WTC11 (cell line): ENCODE results near the gene SMAD7. TPM values are rescaled to one million over a fixed set of nuclear protein-coding genes. Genes with fewer than 3 reads are reported as not detected.

Experiments
- ATAC-seq: fragments of 200-7000 bp; cut with Tn5 transposase; 2 replicates; pipeline ENCODE4 v1.10.0; 2021; ENCODE audit warnings: mild to moderate bottlenecking, moderate library complexity
- CTCF ChIA-PET: fragments of 300-600 bp; sonication (Branson Sonifier 250); formaldehyde crosslinking; loops from one replicate; lab custom pipeline; 2021; ENCODE audit warnings: antibody characterized with exemption; lab: Charles Lee
- POLR2A ChIA-PET: fragments of 350-600 bp; sonication (Branson Sonifier 250); formaldehyde crosslinking; loops from one replicate; lab custom pipeline; 2021; ENCODE audit warnings: antibody characterized with exemption; lab: Charles Lee
- DNase-seq: peaks from one replicate; pipeline ENCODE4 v3.0.0; 2021; ENCODE audit warnings: low spot score
- H3K27ac Mint-ChIP-seq: 2 replicates; pipeline ENCODE4 v1.8.0; 2021; ENCODE audit warnings: mixed read lengths
- H3K27me3 Mint-ChIP-seq: 2 replicates; pipeline ENCODE4 v1.8.0; 2021; ENCODE audit warnings: low read depth, mild to moderate bottlenecking, moderate library complexity, mixed read lengths
- H3K36me3 Mint-ChIP-seq: 2 replicates; pipeline ENCODE4 v1.8.0; 2021; ENCODE audit warnings: mixed read lengths
- H3K4me1 Mint-ChIP-seq: 2 replicates; pipeline ENCODE4 v1.8.0; 2022; ENCODE audit warnings: mixed read lengths
- H3K4me3 Mint-ChIP-seq: 2 replicates; pipeline ENCODE4 v1.8.0; 2021; ENCODE audit warnings: mild to moderate bottlenecking, moderate library complexity, mixed read lengths
- H3K9me3 Mint-ChIP-seq: 2 replicates; pipeline ENCODE4 v1.8.0; 2021; ENCODE audit warnings: mixed read lengths
- ATF1 ChIP-seq: sonication (generic); formaldehyde crosslinking; IDR thresholded peaks from 2 replicates; pipeline ENCODE4 v1.8.1; 2023; ENCODE audit warnings: mild to moderate bottlenecking, moderate library complexity, missing genetic modification reagents
- CBFB ChIP-seq: sonication (generic); formaldehyde crosslinking; IDR thresholded peaks from 2 replicates; pipeline ENCODE4 v1.8.1; 2022; ENCODE audit warnings: mild to moderate bottlenecking, low read depth, missing genetic modification reagents
- EMX1 ChIP-seq: fragments of 250-450 bp; sonication (Bioruptor Pico); IDR thresholded peaks from 2 replicates; pipeline ENCODE4 v1.8.0; 2021; ENCODE audit warnings: mild to moderate bottlenecking
- FOXJ3 ChIP-seq: sonication (generic); formaldehyde crosslinking; IDR thresholded peaks from 2 replicates; pipeline ENCODE4 v1.9.0; 2021; ENCODE audit warnings: missing genetic modification reagents, mild to moderate bottlenecking, borderline replicate concordance
- HMGA2 ChIP-seq: fragments of 250-450 bp; sonication (Bioruptor Pico); IDR thresholded peaks from 2 replicates; pipeline ENCODE4 v1.4.0; 2021; ENCODE audit warnings: mild to moderate bottlenecking, moderate library complexity
- IRF2 ChIP-seq: sonication (generic); formaldehyde crosslinking; IDR thresholded peaks from 2 replicates; pipeline ENCODE4 v1.8.0; 2022; ENCODE audit warnings: low read depth, missing genetic modification reagents, borderline replicate concordance
- KAT7 ChIP-seq: sonication (generic); formaldehyde crosslinking; IDR thresholded peaks from 2 replicates; pipeline ENCODE4 v1.8.1; 2023; ENCODE audit warnings: missing genetic modification reagents, mild to moderate bottlenecking, borderline replicate concordance
- PRRX2 ChIP-seq: fragments of 250-450 bp; sonication (Bioruptor Pico); IDR thresholded peaks from 2 replicates; pipeline ENCODE4 v1.8.0; 2021; ENCODE audit warnings: mild to moderate bottlenecking
- TCF7 ChIP-seq: sonication (generic); formaldehyde crosslinking; IDR thresholded peaks from 2 replicates; pipeline ENCODE4 v1.8.0; 2022; ENCODE audit warnings: mild to moderate bottlenecking, low read depth, missing genetic modification reagents, moderate library complexity
- TEAD1 ChIP-seq: sonication (generic); formaldehyde crosslinking; IDR thresholded peaks from 2 replicates; pipeline ENCODE4 v1.8.0; 2022; ENCODE audit warnings: mild to moderate bottlenecking, missing genetic modification reagents
- TP53 ChIP-seq: sonication (generic); formaldehyde crosslinking; IDR thresholded peaks from 2 replicates; pipeline ENCODE4 v1.8.1; 2023; ENCODE audit warnings: mild to moderate bottlenecking, missing genetic modification reagents
- ZNF671 ChIP-seq: fragments of 250-450 bp; sonication (Bioruptor Pico); IDR thresholded peaks from 2 replicates; pipeline ENCODE4 v1.8.0; 2021; ENCODE audit warnings: mild to moderate bottlenecking
- total RNA-seq: library from RNA; stranded (reverse); gene quantifications from 3 replicates; pipeline ENCODE4 v1.2.3, GENCODE V29; 2021
- TF ChIP-seq, protein P1 (sequence below): sonication (generic); formaldehyde crosslinking; IDR thresholded peaks from 2 replicates; pipeline ENCODE4 v1.8.1; 2023; ENCODE audit warnings: mild to moderate bottlenecking, missing genetic modification reagents, borderline replicate concordance
- TF ChIP-seq, protein P2 (sequence below): sonication (generic); formaldehyde crosslinking; IDR thresholded peaks from 2 replicates; pipeline ENCODE4 v1.8.0; 2023; ENCODE audit warnings: missing genetic modification reagents
- TF ChIP-seq, protein P3 (sequence below): sonication (generic); formaldehyde crosslinking; IDR thresholded peaks from 2 replicates; pipeline ENCODE4 v1.8.1; 2023; ENCODE audit warnings: mild to moderate bottlenecking, moderate library complexity, missing genetic modification reagents
- TF ChIP-seq, protein P4 (sequence below): sonication (generic); formaldehyde crosslinking; IDR thresholded peaks from 2 replicates; pipeline ENCODE4 v1.8.0; 2023; ENCODE audit warnings: mild to moderate bottlenecking, missing genetic modification reagents
- TF ChIP-seq, protein P5 (sequence below): sonication (generic); formaldehyde crosslinking; IDR thresholded peaks from 2 replicates; pipeline ENCODE4 v1.8.0; 2022; ENCODE audit warnings: mild to moderate bottlenecking, missing genetic modification reagents
- TF ChIP-seq, protein P6 (sequence below): sonication (generic); formaldehyde crosslinking; IDR thresholded peaks from 2 replicates; pipeline ENCODE4 v1.8.0; 2022; ENCODE audit warnings: mild to moderate bottlenecking, missing genetic modification reagents
- TF ChIP-seq, protein P7 (sequence below): fragments of 250-450 bp; sonication (Bioruptor Pico); IDR thresholded peaks from 2 replicates; pipeline ENCODE4 v1.9.0; 2021; ENCODE audit warnings: mild to moderate bottlenecking

SMAD7 gene
- total RNA-seq, 1 experiment from 2014 or later = 44.7 TPM

DNA sequence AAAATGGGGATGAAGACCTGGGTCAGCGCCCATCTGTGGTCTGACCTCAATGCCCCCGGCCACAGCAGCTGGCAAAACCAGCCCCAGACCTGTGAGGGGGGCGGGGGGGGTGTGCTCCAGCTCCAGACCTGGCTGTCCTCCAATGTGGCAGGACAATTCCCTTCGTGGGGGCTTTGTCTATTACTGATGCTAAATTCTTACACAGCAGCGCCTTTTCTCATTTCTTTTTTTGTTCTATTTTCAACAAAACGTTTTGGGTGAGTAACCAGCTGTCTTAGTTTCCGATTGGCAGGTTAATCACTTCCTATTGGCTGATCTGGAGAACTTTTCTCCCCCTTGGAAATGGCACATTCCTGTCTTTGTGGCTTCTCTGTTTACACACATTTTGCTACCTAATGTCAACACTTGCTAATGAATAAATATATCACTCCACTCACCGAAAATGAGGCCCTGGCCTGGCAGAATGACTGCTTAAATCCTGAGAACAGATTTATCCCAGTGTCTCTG lies 4.4 kb downstream of the SMAD7 start:
- no peaks in the 10 kb centered on the region for H3K9me3 Mint-ChIP-seq
- DNase-seq = no peak
- H3K27me3 Mint-ChIP-seq = no peaks in the 10 kb centered on the region; the same call in 1 of the 2 replicates
- TF ChIP-seq IRF2 (CRISPR knock-in tag) = no peak
- TF ChIP-seq, protein P1, sequence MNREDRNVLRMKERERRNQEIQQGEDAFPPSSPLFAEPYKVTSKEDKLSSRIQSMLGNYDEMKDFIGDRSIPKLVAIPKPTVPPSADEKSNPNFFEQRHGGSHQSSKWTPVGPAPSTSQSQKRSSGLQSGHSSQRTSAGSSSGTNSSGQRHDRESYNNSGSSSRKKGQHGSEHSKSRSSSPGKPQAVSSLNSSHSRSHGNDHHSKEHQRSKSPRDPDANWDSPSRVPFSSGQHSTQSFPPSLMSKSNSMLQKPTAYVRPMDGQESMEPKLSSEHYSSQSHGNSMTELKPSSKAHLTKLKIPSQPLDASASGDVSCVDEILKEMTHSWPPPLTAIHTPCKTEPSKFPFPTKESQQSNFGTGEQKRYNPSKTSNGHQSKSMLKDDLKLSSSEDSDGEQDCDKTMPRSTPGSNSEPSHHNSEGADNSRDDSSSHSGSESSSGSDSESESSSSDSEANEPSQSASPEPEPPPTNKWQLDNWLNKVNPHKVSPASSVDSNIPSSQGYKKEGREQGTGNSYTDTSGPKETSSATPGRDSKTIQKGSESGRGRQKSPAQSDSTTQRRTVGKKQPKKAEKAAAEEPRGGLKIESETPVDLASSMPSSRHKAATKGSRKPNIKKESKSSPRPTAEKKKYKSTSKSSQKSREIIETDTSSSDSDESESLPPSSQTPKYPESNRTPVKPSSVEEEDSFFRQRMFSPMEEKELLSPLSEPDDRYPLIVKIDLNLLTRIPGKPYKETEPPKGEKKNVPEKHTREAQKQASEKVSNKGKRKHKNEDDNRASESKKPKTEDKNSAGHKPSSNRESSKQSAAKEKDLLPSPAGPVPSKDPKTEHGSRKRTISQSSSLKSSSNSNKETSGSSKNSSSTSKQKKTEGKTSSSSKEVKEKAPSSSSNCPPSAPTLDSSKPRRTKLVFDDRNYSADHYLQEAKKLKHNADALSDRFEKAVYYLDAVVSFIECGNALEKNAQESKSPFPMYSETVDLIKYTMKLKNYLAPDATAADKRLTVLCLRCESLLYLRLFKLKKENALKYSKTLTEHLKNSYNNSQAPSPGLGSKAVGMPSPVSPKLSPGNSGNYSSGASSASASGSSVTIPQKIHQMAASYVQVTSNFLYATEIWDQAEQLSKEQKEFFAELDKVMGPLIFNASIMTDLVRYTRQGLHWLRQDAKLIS (CRISPR knock-in tag) = no peak
- no peak for TF ChIP-seq ZNF671 (CRISPR knock-in tag)
- TF ChIP-seq, protein P2, sequence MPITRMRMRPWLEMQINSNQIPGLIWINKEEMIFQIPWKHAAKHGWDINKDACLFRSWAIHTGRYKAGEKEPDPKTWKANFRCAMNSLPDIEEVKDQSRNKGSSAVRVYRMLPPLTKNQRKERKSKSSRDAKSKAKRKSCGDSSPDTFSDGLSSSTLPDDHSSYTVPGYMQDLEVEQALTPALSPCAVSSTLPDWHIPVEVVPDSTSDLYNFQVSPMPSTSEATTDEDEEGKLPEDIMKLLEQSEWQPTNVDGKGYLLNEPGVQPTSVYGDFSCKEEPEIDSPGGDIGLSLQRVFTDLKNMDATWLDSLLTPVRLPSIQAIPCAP = no peak
- TF ChIP-seq, protein P3, sequence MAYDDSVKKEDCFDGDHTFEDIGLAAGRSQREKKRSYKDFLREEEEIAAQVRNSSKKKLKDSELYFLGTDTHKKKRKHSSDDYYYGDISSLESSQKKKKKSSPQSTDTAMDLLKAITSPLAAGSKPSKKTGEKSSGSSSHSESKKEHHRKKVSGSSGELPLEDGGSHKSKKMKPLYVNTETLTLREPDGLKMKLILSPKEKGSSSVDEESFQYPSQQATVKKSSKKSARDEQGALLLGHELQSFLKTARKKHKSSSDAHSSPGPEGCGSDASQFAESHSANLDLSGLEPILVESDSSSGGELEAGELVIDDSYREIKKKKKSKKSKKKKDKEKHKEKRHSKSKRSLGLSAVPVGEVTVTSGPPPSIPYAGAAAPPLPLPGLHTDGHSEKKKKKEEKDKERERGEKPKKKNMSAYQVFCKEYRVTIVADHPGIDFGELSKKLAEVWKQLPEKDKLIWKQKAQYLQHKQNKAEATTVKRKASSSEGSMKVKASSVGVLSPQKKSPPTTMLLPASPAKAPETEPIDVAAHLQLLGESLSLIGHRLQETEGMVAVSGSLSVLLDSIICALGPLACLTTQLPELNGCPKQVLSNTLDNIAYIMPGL (CRISPR knock-in tag) = no peak
- TF ChIP-seq, protein P4, sequence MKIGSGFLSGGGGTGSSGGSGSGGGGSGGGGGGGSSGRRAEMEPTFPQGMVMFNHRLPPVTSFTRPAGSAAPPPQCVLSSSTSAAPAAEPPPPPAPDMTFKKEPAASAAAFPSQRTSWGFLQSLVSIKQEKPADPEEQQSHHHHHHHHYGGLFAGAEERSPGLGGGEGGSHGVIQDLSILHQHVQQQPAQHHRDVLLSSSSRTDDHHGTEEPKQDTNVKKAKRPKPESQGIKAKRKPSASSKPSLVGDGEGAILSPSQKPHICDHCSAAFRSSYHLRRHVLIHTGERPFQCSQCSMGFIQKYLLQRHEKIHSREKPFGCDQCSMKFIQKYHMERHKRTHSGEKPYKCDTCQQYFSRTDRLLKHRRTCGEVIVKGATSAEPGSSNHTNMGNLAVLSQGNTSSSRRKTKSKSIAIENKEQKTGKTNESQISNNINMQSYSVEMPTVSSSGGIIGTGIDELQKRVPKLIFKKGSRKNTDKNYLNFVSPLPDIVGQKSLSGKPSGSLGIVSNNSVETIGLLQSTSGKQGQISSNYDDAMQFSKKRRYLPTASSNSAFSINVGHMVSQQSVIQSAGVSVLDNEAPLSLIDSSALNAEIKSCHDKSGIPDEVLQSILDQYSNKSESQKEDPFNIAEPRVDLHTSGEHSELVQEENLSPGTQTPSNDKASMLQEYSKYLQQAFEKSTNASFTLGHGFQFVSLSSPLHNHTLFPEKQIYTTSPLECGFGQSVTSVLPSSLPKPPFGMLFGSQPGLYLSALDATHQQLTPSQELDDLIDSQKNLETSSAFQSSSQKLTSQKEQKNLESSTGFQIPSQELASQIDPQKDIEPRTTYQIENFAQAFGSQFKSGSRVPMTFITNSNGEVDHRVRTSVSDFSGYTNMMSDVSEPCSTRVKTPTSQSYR (CRISPR knock-in tag) = no peak
- TF ChIP-seq, all 79 proteins: peak for 0
- no peak for ATAC-seq
- peaks cover 52% of the 10 kb centered on the region for H3K36me3 Mint-ChIP-seq
- ChIA-PET CTCF (interaction anchor here (1.8 kb wide), 1 partner anchor 9 kb away, joined by 4 read pairs; no protein-coding TSS in a partner anchor), POLR2A (interaction anchor here (0.7 kb wide), 1 partner anchor 250 kb away, joined by 3 read pairs; no protein-coding TSS in a partner anchor)
- peak overlapping the region; percentile 97 for H3K4me3 Mint-ChIP-seq
- H3K27ac Mint-ChIP-seq = no peak overlapping the region
- peaks cover 70% of the 10 kb centered on the region for H3K4me1 Mint-ChIP-seq

DNA sequence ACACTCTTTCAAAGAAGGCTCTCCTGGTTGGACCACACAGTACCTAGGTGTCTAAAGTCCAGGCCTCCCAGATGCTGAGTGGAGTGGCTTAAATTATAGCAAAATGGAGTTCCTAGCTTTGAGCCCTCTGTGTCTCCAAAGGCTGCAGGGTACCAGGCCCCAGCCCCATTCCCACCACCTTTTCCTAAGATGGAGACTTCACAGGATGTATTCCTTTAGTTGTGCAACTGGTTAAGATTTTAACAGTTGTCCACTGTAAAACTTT lies 4.9 kb downstream of the SMAD7 start:
- TF ChIP-seq TCF7 (CRISPR knock-in tag) (no peak), CBFB (CRISPR knock-in tag) (no peak), FOXJ3 (CRISPR knock-in tag) (no peak), HMGA2 (no peak), KAT7 (CRISPR knock-in tag) (no peak), EMX1 (no peak), PRRX2 (CRISPR knock-in tag) (no peak), TEAD1 (CRISPR knock-in tag) (no peak), TP53 (no peak), ATF1 (CRISPR knock-in tag) (no peak)
- TF ChIP-seq, protein P5, sequence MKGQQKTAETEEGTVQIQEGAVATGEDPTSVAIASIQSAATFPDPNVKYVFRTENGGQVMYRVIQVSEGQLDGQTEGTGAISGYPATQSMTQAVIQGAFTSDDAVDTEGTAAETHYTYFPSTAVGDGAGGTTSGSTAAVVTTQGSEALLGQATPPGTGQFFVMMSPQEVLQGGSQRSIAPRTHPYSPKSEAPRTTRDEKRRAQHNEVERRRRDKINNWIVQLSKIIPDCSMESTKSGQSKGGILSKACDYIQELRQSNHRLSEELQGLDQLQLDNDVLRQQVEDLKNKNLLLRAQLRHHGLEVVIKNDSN (CRISPR knock-in tag) = no peak
- TF ChIP-seq, protein P6, sequence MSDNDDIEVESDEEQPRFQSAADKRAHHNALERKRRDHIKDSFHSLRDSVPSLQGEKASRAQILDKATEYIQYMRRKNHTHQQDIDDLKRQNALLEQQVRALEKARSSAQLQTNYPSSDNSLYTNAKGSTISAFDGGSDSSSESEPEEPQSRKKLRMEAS = no peak
- TF ChIP-seq, protein P7, sequence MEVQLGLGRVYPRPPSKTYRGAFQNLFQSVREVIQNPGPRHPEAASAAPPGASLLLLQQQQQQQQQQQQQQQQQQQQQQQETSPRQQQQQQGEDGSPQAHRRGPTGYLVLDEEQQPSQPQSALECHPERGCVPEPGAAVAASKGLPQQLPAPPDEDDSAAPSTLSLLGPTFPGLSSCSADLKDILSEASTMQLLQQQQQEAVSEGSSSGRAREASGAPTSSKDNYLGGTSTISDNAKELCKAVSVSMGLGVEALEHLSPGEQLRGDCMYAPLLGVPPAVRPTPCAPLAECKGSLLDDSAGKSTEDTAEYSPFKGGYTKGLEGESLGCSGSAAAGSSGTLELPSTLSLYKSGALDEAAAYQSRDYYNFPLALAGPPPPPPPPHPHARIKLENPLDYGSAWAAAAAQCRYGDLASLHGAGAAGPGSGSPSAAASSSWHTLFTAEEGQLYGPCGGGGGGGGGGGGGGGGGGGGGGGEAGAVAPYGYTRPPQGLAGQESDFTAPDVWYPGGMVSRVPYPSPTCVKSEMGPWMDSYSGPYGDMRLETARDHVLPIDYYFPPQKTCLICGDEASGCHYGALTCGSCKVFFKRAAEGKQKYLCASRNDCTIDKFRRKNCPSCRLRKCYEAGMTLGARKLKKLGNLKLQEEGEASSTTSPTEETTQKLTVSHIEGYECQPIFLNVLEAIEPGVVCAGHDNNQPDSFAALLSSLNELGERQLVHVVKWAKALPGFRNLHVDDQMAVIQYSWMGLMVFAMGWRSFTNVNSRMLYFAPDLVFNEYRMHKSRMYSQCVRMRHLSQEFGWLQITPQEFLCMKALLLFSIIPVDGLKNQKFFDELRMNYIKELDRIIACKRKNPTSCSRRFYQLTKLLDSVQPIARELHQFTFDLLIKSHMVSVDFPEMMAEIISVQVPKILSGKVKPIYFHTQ (CRISPR knock-in tag) = no peak
- no peak for DNase-seq
- ChIA-PET CTCF (interaction anchor here (1.8 kb wide), 1 partner anchor 8 kb away, joined by 4 read pairs; no protein-coding TSS in a partner anchor), POLR2A (no interaction called here)
- H3K4me1 Mint-ChIP-seq = peaks cover 75% of the 10 kb centered on the region
- H3K4me3 Mint-ChIP-seq = peak overlapping the region; percentile 97
- ATAC-seq = no peak
- peaks cover 57% of the 10 kb centered on the region for H3K36me3 Mint-ChIP-seq
- peak overlapping the region; percentile 60 for H3K27ac Mint-ChIP-seq
- no peaks in the 10 kb centered on the region for H3K9me3 Mint-ChIP-seq
- H3K27me3 Mint-ChIP-seq = no peaks in the 10 kb centered on the region; the same call in 1 of the 2 replicates
